A549 (cell line): ENCODE measurements around the gene DBF4. TPM values are rescaled to one million over a fixed set of nuclear protein-coding genes. Genes with fewer than 3 reads are reported as not detected.

Experiments used
- ATAC-seq, 2 experiments: fragments of 200-7000 bp in 1 of 2; fragments of >200 bp in 1 of 2; cut with Nextera tagmentation in 1 of 2; cut with Tn5 transposase in 1 of 2; 3 replicates each; pipeline versions ENCODE4 v1.8.0 to v1.9.1; 2018 to 2020; ENCODE audit warnings: mild to moderate bottlenecking in 1 of 2, moderate library complexity in 1 of 2
- CTCF ChIA-PET: fragments of 300-600 bp; sonication (Branson Sonifier 250); formaldehyde crosslinking; extraction: SDS; loops from one replicate; lab custom pipeline; 2021; ENCODE audit warnings: antibody characterized with exemption, inconsistent platforms; lab: Yijun Ruan, JAX
- POLR2A ChIA-PET: fragments of 350-600 bp; formaldehyde crosslinking; extraction: SDS; loops from one replicate; lab custom pipeline; 2021; ENCODE audit warnings: antibody characterized with exemption, inconsistent platforms; lab: Yijun Ruan, JAX
- DNase-seq, 2 experiments: peaks; one replicate each; pipeline versions ENCODE4 v3.0.0 to v3.0.0-alpha.2; 2011 to 2016; ENCODE audit warnings: low read depth in 1 of 2, low spot score in 1 of 2
- FAIRE-seq: peaks from 2 replicates; lab custom pipeline; 2011; peaks lifted over from hg19 to GRCh38; lab: Jason Lieb, UNC
- H3K27ac ChIP-seq, 2 experiments: fragments of >200 bp; sonication (Bioruptor Twin); formaldehyde crosslinking; 3 replicates each; pipeline ENCODE4 v1.5.1; 2016 to 2017
- H3K4me1 ChIP-seq: fragments of >200 bp; sonication (Bioruptor Twin); formaldehyde crosslinking; 3 replicates; pipeline ENCODE4 v1.6.1; 2016
- H3K4me2 ChIP-seq: fragments of >200 bp; sonication (Bioruptor Twin); formaldehyde crosslinking; 3 replicates; pipeline ENCODE4 v1.6.1; 2016
- H3K4me3 ChIP-seq: fragments of >200 bp; sonication (Bioruptor Twin); formaldehyde crosslinking; 3 replicates; pipeline ENCODE4 v1.5.1; 2016
- H3K9me3 ChIP-seq: fragments of >200 bp; sonication (Bioruptor Twin); formaldehyde crosslinking; 3 replicates; pipeline ENCODE4 v1.6.1; 2016
- E2F6 ChIP-seq: IDR thresholded peaks from 2 replicates; pipeline ENCODE4 v1.6.1; 2012; ENCODE audit warnings: low read depth, borderline replicate concordance
- EHF ChIP-seq: fragments of 250-450 bp; sonication (Bioruptor Pico); IDR thresholded peaks from 2 replicates; pipeline ENCODE4 v1.5.0; 2020; ENCODE audit warnings: mild to moderate bottlenecking
- FOSL2 ChIP-seq, 2 experiments: fragments of 450-650 bp in 1 of 2; fragments of >200 bp in 1 of 2; sonication (Bioruptor Twin) in 1 of 2; formaldehyde crosslinking; IDR thresholded peaks; 2 replicates each; pipeline versions ENCODE4 v1.5.0 to v1.6.1; 2016 to 2020; ENCODE audit warnings: mild to moderate bottlenecking in 1 of 2, moderate library complexity in 1 of 2
- HDAC2 ChIP-seq: fragments of 200-600 bp; sonication (generic); IDR thresholded peaks from 2 replicates; pipeline ENCODE4 v1.6.1; 2016
- HES2 ChIP-seq: fragments of >200 bp; sonication (Bioruptor Twin); formaldehyde crosslinking; IDR thresholded peaks from 2 replicates; pipeline ENCODE4 v1.6.1; 2016
- HEYL ChIP-seq: fragments of 250-450 bp; sonication (Bioruptor Pico); IDR thresholded peaks from 2 replicates; pipeline ENCODE4 v1.8.0; 2021; ENCODE audit warnings: mild to moderate bottlenecking, moderate library complexity
- HMGXB4 ChIP-seq: fragments of 250-450 bp; sonication (Bioruptor Pico); IDR thresholded peaks from 2 replicates; pipeline ENCODE4 v1.5.0; 2021; ENCODE audit warnings: mild to moderate bottlenecking, moderate library complexity, borderline replicate concordance
- JUN ChIP-seq, 2 experiments: fragments of >200 bp; sonication (Bioruptor Twin); formaldehyde crosslinking; IDR thresholded peaks; 2 replicates in 1 of 2; 3 replicates in 1 of 2; pipeline ENCODE4 v1.6.1; 2016 to 2017
- MAFK ChIP-seq: fragments of 450-650 bp; IDR thresholded peaks from 2 replicates; pipeline ENCODE4 v1.6.1; 2014; ENCODE audit not compliant: partially characterized antibody
- NFE2L2 ChIP-seq: fragments of 150-350 bp; conservative IDR thresholded peaks from 2 replicates; pipeline ENCODE4 v1.6.1; 2014; ENCODE audit warnings: low read length
- PHF8 ChIP-seq: fragments of 200-600 bp; sonication (generic); IDR thresholded peaks from 2 replicates; pipeline ENCODE4 v1.6.1; 2016; ENCODE audit warnings: low read depth, mild to moderate bottlenecking, antibody characterized with exemption, moderate library complexity, borderline replicate concordance
- POLR2A ChIP-seq: IDR thresholded peaks from 2 replicates; pipeline ENCODE4 v1.6.1; 2012; ENCODE audit warnings: mild to moderate bottlenecking, low read length
- RAD21 ChIP-seq, 2 experiments: fragments of >200 bp in 1 of 2; sonication (Bioruptor Twin) in 1 of 2; formaldehyde crosslinking in 1 of 2; IDR thresholded peaks in 1 of 2; conservative IDR thresholded peaks in 1 of 2; 2 replicates in 1 of 2; 3 replicates in 1 of 2; pipeline ENCODE4 v1.6.1; 2012 to 2018; ENCODE audit warnings: inconsistent platforms in 1 of 2
- SREBF2 ChIP-seq: fragments of 450-650 bp; IDR thresholded peaks from 2 replicates; pipeline ENCODE4 v1.6.1; 2014; ENCODE audit warnings: mild to moderate bottlenecking, moderate library complexity
- TFCP2L1 ChIP-seq: fragments of 250-450 bp; sonication (Bioruptor Pico); IDR thresholded peaks from 2 replicates; pipeline ENCODE4 v1.5.0; 2021; ENCODE audit warnings: mild to moderate bottlenecking
- WGBS: methylation state at CpG from one replicate; pipeline ENCODE4 v1.1.6; 2017; ENCODE audit errors: missing lambda C conversion rate; 5-methylcytosine and 5-hydroxymethylcytosine counted together
- polyA plus RNA-seq, 4 experiments: library from polyadenylated mRNA; depleted of rRNA in 3 of 4; stranded (reverse); fragments of >200 nt; fragmentation: RNase III in 1 of 4; extraction: RNeasy Plus Mini Kit Qiagen cat#74134 plus additional on column Dnase treatment in 1 of 4; gene quantifications; 2 replicates in 3 of 4; 3 replicates in 1 of 4; pipeline ENCODE4 v1.2.3, GENCODE V29; 2011 to 2017
- TF ChIP-seq, protein P1 (sequence below): fragments of 450-650 bp; IDR thresholded peaks from 2 replicates; pipeline ENCODE4 v1.6.1; 2014; ENCODE audit warnings: antibody characterized with exemption

DBF4 gene
- polyA plus RNA-seq, 2 of the 4 experiments (the other 2 are of a cell fraction): 27.8 to 29.3 TPM

DNA sequence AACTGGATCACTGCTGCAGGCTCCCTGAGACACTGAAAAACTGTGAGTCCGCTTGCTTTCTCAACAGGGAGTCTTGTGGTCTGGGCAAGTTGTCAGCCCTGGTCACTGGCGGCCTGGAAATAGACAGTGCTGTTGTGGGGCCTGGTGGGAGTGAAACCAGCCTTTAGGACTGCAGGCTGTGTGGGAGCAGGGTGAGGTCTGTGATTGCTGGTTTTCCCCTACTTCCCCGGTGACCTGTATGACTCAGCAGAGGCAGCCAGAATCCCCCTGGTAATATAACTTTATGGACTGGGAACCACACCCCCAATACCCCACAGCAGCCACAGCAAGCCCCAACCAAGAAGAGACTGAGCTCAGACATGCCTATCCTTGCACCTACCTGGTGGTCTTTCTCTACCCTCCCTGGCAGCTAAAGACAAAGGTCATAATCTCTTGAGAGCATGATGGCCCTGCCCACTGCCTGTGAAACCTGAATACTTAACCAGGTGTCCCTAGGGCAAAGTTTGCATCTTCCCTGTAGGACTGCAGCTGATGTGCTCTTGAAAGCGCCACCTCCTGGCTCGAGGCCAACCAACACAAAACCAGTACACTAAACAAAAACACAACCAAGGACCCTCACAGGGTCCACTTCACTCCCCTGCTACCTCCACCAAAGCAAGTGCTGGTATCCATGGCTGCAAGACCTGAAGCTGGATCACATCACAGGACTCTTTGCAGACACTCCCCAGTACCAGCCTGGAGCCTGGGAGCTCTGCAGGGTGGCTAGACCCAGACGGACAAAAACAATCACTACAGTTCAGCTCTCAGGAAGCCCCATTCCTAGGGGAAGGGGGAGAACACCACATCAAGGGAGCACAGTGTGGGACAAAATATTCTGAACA lies 50.5 kb downstream of the DBF4 start:
- 42% methylated on average over 6 of the region's 6 CpGs for WGBS
- ChIA-PET CTCF (interaction anchor here (1.1 to 1.4 kb wide), 2 partner anchors 16 to 40 kb away, joined by 3 to 5 read pairs; no protein-coding TSS in a partner anchor), POLR2A (no interaction called here)
- TF ChIP-seq RAD21 (conservative IDR thresholded peaks at IDR 0.05 in 1 of 2, IDR thresholded peaks at IDR 0.05 in 1 of 2) (no peak), HDAC2 (no peak)
- Histone ChIP-seq H3K4me3 (no peak overlapping the region), H3K27ac (no peak overlapping the region), H3K9me3 (no peaks in the 10 kb centered on the region), H3K4me2 (no peak overlapping the region), H3K4me1 (no peaks in the 10 kb centered on the region)
- DNase-seq (no peak), ATAC-seq (no peak), FAIRE-seq (no peak)

GRCh38 chr7:87933605-87933952 lies 57.3 kb downstream of the DBF4 start:
- Histone ChIP-seq H3K4me3 (peak overlapping the region; percentile 66), H3K4me2 (peak overlapping the region; percentile 91), H3K9me3 (no peaks in the 10 kb centered on the region), H3K4me1 (0 out of 3 replicates have a peak, but pooled peaks cover 3% of the 10 kb centered on the region), H3K27ac (peak overlapping the region in 1 of 2 experiments; percentile 82; a peak in 1 of 6 replicates)
- no peak for TF ChIP-seq SREBF2
- TF ChIP-seq HES2: no peak
- TF ChIP-seq TFCP2L1: no peak
- TF ChIP-seq HEYL (CRISPR knock-in tag): no peak
- no peak for TF ChIP-seq EHF (CRISPR knock-in tag)
- TF ChIP-seq, protein P1, sequence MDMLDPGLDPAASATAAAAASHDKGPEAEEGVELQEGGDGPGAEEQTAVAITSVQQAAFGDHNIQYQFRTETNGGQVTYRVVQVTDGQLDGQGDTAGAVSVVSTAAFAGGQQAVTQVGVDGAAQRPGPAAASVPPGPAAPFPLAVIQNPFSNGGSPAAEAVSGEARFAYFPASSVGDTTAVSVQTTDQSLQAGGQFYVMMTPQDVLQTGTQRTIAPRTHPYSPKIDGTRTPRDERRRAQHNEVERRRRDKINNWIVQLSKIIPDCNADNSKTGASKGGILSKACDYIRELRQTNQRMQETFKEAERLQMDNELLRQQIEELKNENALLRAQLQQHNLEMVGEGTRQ: no peak
- no peak for TF ChIP-seq HMGXB4
- ChIA-PET CTCF (interaction anchor here (0.8 to 1.2 kb wide), 3 partner anchors 13 to 178 kb away, joined by 3 read pairs; no protein-coding TSS in a partner anchor), POLR2A (interaction anchor here (1.0 kb wide), 1 partner anchor 58 kb away, joined by 3 read pairs; the partner anchor contains the start of genes DBF4 and SLC25A40)
- no peak for DNase-seq
- ATAC-seq: no peak; a peak in 1 of 6 replicates
- no peak for FAIRE-seq
- 3% methylated on average over 9 of the region's 9 CpGs for WGBS

- 0 out of 3 replicates have a peak, but pooled peaks cover 3% of the 10 kb centered on the region for H3K4me1 ChIP-seq
- peak within 1 kb of the TSS; percentile 91 for H3K4me2 ChIP-seq
- TF ChIP-seq MAFK: no peak
- peak; percentile 75; the same call in 1 of the 2 replicates for TF ChIP-seq E2F6
- no peak for TF ChIP-seq EHF (CRISPR knock-in tag)
- peak; percentile 24; the same call in 1 of the 2 replicates for TF ChIP-seq PHF8
- TF ChIP-seq, protein P1: no peak
- 0 out of 2 replicates have a peak, but pooled peaks have one; percentile 12 for TF ChIP-seq POLR2A
- TF ChIP-seq JUN (IDR thresholded peaks at IDR 0.05): no peak
- TF ChIP-seq NFE2L2: no peak
- no peak for TF ChIP-seq FOSL2 (IDR thresholded peaks at IDR 0.05)
- TF ChIP-seq FOSL2 (CRISPR knock-in tag; IDR thresholded peaks at IDR 0.05): no peak
- TF ChIP-seq, all 56 proteins: peak for 3
- under 1% methylated on average over 23 of the region's 70 CpGs for WGBS
- POLR2A ChIA-PET: interaction anchor here (1.0 kb wide), 1 partner anchor 58 kb away, joined by 3 read pairs; the partner anchor contains the start of genes DBF4 and SLC25A40
- peak; percentile 39 to 79 for DNase-seq
- no peak for FAIRE-seq
- Histone ChIP-seq H3K4me3 (peak within 1 kb of the TSS; percentile 66), H3K9me3 (no peaks in the 10 kb centered on the region), H3K27ac (peak within 1 kb of the TSS; percentile 62 to 82; a peak in 5 of 6 replicates)
- ATAC-seq: peak; percentile 96 to 97
- CTCF ChIA-PET: interaction anchor here (0.8 to 1.2 kb wide), 4 partner anchors 9 to 178 kb away, joined by 3 to 4 read pairs (median 3); no protein-coding TSS in a partner anchor
Observed at GRCh38 chr7:87933953-87934698, 57.8 kb downstream of the DBF4 start, which contains the start of gene ADAM22. Gene ADAM22 (plus strand): TSS chr7:87934251. CDS start chr7:87934466, 215 bp downstream.
